HEK293 (cell line): Measurements from ENCODE around the gene SLC35F3.

ENCODE experiments used
- HOXC10 ChIP-seq: sonication (generic); formaldehyde crosslinking; IDR thresholded peaks from 2 replicates; pipeline ENCODE4 v1.8.1; 2023; ENCODE audit warnings: mild to moderate bottlenecking, missing genetic modification reagents
- KLF7 ChIP-seq: fragments of 450-650 bp; formaldehyde crosslinking; IDR thresholded peaks from 2 replicates; pipeline ENCODE4 v1.5.1; 2016; ENCODE audit warnings: missing biosample characterization, missing genetic modification characterization, borderline replicate concordance
- KLF9 ChIP-seq: fragments of 450-650 bp; formaldehyde crosslinking; IDR thresholded peaks from 2 replicates; pipeline ENCODE4 v1.5.1; 2016; ENCODE audit warnings: missing biosample characterization, missing genetic modification characterization, low read depth
- SALL2 ChIP-seq: fragments of 450-650 bp; formaldehyde crosslinking; IDR thresholded peaks from 2 replicates; pipeline ENCODE4 v1.5.0; 2017; ENCODE audit warnings: missing biosample characterization, mild to moderate bottlenecking, missing genetic modification characterization, borderline replicate concordance
- SP3 ChIP-seq: fragments of 450-650 bp; formaldehyde crosslinking; IDR thresholded peaks from 2 replicates; pipeline ENCODE4 v1.5.1; 2016; ENCODE audit warnings: missing biosample characterization, missing genetic modification characterization
- TRIM28 ChIP-seq: IDR thresholded peaks from 2 replicates; pipeline ENCODE4 v1.6.1; 2011; ENCODE audit warnings: low read length, control low read depth, borderline replicate concordance
- YY2 ChIP-seq: fragments of 450-650 bp; formaldehyde crosslinking; IDR thresholded peaks from 2 replicates; pipeline ENCODE4 v1.5.1; 2016; ENCODE audit warnings: missing biosample characterization, missing genetic modification characterization
- ZNF324 ChIP-seq: fragments of 450-650 bp; formaldehyde crosslinking; IDR thresholded peaks from 2 replicates; pipeline ENCODE4 v1.5.1; 2016; ENCODE audit warnings: missing biosample characterization, missing genetic modification characterization
- ZNF510 ChIP-seq: fragments of 450-650 bp; formaldehyde crosslinking; IDR thresholded peaks from 2 replicates; pipeline ENCODE4 v1.5.1; 2018; ENCODE audit warnings: mild to moderate bottlenecking, missing genetic modification characterization, missing biosample characterization; ENCODE audit not compliant: insufficient replicate concordance
- ZNF530 ChIP-seq: fragments of 450-650 bp; formaldehyde crosslinking; IDR thresholded peaks from 2 replicates; pipeline ENCODE4 v1.5.1; 2016; ENCODE audit warnings: low read depth, missing biosample characterization, missing genetic modification characterization
- ZNF596 ChIP-seq: fragments of 450-650 bp; IDR thresholded peaks from 2 replicates; pipeline ENCODE4 v1.5.0; 2018; ENCODE audit warnings: missing biosample characterization, mild to moderate bottlenecking, missing genetic modification characterization, moderate library complexity
- ZNF623 ChIP-seq: fragments of 450-650 bp; formaldehyde crosslinking; IDR thresholded peaks from 2 replicates; pipeline ENCODE4 v1.5.1; 2016; ENCODE audit warnings: missing biosample characterization, missing genetic modification characterization
- ZNF747 ChIP-seq: fragments of 450-650 bp; formaldehyde crosslinking; IDR thresholded peaks from 2 replicates; pipeline ENCODE4 v1.5.1; 2016; ENCODE audit warnings: missing biosample characterization, missing genetic modification characterization
- ZNF768 ChIP-seq: fragments of 450-650 bp; formaldehyde crosslinking; IDR thresholded peaks from 2 replicates; pipeline ENCODE4 v1.5.1; 2018; ENCODE audit warnings: missing biosample characterization, mild to moderate bottlenecking, missing genetic modification characterization
- ZNF792 ChIP-seq: fragments of 450-650 bp; formaldehyde crosslinking; IDR thresholded peaks from 2 replicates; pipeline ENCODE4 v1.5.1; 2016; ENCODE audit warnings: missing biosample characterization, missing genetic modification characterization
- ZSCAN23 ChIP-seq: fragments of 450-650 bp; formaldehyde crosslinking; IDR thresholded peaks from 2 replicates; pipeline ENCODE4 v1.5.1; 2016; ENCODE audit warnings: missing biosample characterization, missing genetic modification characterization
- ZXDB ChIP-seq: fragments of 450-650 bp; formaldehyde crosslinking; IDR thresholded peaks from 2 replicates; pipeline ENCODE4 v1.5.1; 2016; ENCODE audit warnings: missing biosample characterization, missing genetic modification characterization
- TF ChIP-seq, protein P1 (sequence below): fragments of 450-650 bp; formaldehyde crosslinking; IDR thresholded peaks from 2 replicates; pipeline ENCODE4 v1.5.1; 2016; ENCODE audit warnings: missing biosample characterization, missing genetic modification characterization
- TF ChIP-seq, protein P2 (sequence below): fragments of 450-650 bp; formaldehyde crosslinking; IDR thresholded peaks from 2 replicates; pipeline ENCODE4 v1.5.1; 2017; ENCODE audit warnings: missing biosample characterization, missing genetic modification characterization
- TF ChIP-seq, protein P3 (sequence below): fragments of 450-650 bp; formaldehyde crosslinking; conservative IDR thresholded peaks from 2 replicates; pipeline ENCODE4 v1.5.1; 2016; ENCODE audit warnings: low read depth, missing biosample characterization, missing genetic modification characterization
- TF ChIP-seq, protein P4 (sequence below): fragments of 450-650 bp; formaldehyde crosslinking; IDR thresholded peaks from 2 replicates; pipeline ENCODE4 v1.5.1; 2016; ENCODE audit warnings: missing biosample characterization, missing genetic modification characterization, borderline replicate concordance
- TF ChIP-seq, protein P5 (sequence below): fragments of 450-650 bp; formaldehyde crosslinking; optimal IDR thresholded peaks from 2 replicates; pipeline ENCODE3; 2016; ENCODE audit warnings: missing biosample characterization, mild to moderate bottlenecking, missing genetic modification characterization
- TF ChIP-seq, protein P6 (sequence below): fragments of 450-650 bp; formaldehyde crosslinking; IDR thresholded peaks from 2 replicates; pipeline ENCODE4 v1.5.1; 2017; ENCODE audit warnings: missing biosample characterization, missing genetic modification characterization
- TF ChIP-seq, protein P7 (sequence below): fragments of 450-650 bp; formaldehyde crosslinking; IDR thresholded peaks from 2 replicates; pipeline ENCODE4 v1.5.1; 2016; ENCODE audit warnings: missing biosample characterization, missing genetic modification characterization

SLC35F3 gene

DNA sequence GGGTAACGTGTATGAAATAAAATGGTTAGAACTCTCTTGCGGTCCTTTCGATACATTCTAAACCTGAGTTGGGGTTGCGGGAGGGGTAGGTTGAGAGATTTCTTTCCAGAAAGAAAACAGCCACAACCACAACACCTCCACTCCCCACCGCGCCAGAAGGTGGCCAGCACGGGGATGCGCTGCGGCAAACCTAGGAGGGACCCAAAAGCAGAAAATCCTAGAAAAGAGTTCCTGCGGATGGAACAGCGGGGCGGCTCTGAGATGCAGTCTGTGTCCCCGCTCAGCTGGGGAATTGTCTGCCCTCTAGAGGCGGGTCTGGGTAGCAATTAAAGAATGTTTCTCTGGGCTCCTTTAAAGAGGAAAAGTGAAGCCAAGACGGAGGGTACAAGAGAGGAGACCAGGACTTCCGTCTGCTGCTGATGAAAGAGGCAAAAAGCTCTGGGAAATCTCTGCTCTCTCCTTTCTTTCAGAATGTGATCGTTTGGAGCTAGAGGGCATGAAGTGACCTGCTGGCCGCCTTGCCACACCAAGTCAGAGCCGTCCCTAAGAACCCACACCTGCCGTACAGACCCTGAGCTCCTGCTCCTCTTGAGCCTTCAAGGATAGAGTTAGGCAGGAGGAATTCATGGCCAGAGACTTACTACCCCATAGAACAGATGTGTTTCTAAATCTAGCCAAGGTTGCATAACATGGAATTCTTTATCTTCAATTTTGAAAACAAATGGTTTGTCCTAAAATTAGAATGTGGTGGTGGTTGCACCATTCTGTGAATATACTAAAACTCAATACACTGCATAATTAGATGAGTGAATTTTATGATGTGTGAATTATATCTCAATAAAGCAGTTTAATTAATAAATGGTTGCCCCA lies 422.3 kb downstream of the SLC35F3 start (continued):
- TF ChIP-seq SP3: no peak
- TF ChIP-seq ZNF596 (tag by site-specific recombination): no peak
- TF ChIP-seq, protein P1, sequence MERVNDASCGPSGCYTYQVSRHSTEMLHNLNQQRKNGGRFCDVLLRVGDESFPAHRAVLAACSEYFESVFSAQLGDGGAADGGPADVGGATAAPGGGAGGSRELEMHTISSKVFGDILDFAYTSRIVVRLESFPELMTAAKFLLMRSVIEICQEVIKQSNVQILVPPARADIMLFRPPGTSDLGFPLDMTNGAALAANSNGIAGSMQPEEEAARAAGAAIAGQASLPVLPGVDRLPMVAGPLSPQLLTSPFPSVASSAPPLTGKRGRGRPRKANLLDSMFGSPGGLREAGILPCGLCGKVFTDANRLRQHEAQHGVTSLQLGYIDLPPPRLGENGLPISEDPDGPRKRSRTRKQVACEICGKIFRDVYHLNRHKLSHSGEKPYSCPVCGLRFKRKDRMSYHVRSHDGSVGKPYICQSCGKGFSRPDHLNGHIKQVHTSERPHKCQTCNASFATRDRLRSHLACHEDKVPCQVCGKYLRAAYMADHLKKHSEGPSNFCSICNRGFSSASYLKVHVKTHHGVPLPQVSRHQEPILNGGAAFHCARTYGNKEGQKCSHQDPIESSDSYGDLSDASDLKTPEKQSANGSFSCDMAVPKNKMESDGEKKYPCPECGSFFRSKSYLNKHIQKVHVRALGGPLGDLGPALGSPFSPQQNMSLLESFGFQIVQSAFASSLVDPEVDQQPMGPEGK (tag by site-specific recombination): no peak
- TF ChIP-seq ZNF510 (tag by site-specific recombination): no peak
- TF ChIP-seq ZNF623 (tag by site-specific recombination): no peak
- TF ChIP-seq KLF9 (tag by site-specific recombination): no peak
- TF ChIP-seq, protein P2, sequence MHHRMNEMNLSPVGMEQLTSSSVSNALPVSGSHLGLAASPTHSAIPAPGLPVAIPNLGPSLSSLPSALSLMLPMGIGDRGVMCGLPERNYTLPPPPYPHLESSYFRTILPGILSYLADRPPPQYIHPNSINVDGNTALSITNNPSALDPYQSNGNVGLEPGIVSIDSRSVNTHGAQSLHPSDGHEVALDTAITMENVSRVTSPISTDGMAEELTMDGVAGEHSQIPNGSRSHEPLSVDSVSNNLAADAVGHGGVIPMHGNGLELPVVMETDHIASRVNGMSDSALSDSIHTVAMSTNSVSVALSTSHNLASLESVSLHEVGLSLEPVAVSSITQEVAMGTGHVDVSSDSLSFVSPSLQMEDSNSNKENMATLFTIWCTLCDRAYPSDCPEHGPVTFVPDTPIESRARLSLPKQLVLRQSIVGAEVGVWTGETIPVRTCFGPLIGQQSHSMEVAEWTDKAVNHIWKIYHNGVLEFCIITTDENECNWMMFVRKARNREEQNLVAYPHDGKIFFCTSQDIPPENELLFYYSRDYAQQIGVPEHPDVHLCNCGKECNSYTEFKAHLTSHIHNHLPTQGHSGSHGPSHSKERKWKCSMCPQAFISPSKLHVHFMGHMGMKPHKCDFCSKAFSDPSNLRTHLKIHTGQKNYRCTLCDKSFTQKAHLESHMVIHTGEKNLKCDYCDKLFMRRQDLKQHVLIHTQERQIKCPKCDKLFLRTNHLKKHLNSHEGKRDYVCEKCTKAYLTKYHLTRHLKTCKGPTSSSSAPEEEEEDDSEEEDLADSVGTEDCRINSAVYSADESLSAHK: no peak
- TF ChIP-seq ZSCAN23 (tag by site-specific recombination): no peak
- no peak for TF ChIP-seq ZXDB (tag by site-specific recombination)
- TF ChIP-seq HOXC10 (CRISPR knock-in tag): no peak
- TF ChIP-seq TRIM28: peak; percentile 69; the same call in 1 of the 2 replicates
- TF ChIP-seq, protein P3, sequence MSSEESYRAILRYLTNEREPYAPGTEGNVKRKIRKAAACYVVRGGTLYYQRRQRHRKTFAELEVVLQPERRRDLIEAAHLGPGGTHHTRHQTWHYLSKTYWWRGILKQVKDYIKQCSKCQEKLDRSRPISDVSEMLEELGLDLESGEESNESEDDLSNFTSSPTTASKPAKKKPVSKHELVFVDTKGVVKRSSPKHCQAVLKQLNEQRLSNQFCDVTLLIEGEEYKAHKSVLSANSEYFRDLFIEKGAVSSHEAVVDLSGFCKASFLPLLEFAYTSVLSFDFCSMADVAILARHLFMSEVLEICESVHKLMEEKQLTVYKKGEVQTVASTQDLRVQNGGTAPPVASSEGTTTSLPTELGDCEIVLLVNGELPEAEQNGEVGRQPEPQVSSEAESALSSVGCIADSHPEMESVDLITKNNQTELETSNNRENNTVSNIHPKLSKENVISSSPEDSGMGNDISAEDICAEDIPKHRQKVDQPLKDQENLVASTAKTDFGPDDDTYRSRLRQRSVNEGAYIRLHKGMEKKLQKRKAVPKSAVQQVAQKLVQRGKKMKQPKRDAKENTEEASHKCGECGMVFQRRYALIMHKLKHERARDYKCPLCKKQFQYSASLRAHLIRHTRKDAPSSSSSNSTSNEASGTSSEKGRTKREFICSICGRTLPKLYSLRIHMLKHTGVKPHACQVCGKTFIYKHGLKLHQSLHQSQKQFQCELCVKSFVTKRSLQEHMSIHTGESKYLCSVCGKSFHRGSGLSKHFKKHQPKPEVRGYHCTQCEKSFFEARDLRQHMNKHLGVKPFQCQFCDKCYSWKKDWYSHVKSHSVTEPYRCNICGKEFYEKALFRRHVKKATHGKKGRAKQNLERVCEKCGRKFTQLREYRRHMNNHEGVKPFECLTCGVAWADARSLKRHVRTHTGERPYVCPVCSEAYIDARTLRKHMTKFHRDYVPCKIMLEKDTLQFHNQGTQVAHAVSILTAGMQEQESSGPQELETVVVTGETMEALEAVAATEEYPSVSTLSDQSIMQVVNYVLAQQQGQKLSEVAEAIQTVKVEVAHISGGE (tag by site-specific recombination): peak; percentile 42; the same call in 1 of the 2 replicates
- TF ChIP-seq, protein P4, sequence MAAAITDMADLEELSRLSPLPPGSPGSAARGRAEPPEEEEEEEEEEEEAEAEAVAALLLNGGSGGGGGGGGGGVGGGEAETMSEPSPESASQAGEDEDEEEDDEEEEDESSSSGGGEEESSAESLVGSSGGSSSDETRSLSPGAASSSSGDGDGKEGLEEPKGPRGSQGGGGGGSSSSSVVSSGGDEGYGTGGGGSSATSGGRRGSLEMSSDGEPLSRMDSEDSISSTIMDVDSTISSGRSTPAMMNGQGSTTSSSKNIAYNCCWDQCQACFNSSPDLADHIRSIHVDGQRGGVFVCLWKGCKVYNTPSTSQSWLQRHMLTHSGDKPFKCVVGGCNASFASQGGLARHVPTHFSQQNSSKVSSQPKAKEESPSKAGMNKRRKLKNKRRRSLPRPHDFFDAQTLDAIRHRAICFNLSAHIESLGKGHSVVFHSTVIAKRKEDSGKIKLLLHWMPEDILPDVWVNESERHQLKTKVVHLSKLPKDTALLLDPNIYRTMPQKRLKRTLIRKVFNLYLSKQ (tag by site-specific recombination): no peak
- no peak for TF ChIP-seq ZNF530 (tag by site-specific recombination)
- no peak; the same call in 1 of the 2 replicates for TF ChIP-seq ZNF324
- TF ChIP-seq SALL2 (tag by site-specific recombination): no peak
- no peak for TF ChIP-seq ZNF792 (tag by site-specific recombination)
- TF ChIP-seq YY2 (tag by site-specific recombination): no peak
- TF ChIP-seq, protein P5, sequence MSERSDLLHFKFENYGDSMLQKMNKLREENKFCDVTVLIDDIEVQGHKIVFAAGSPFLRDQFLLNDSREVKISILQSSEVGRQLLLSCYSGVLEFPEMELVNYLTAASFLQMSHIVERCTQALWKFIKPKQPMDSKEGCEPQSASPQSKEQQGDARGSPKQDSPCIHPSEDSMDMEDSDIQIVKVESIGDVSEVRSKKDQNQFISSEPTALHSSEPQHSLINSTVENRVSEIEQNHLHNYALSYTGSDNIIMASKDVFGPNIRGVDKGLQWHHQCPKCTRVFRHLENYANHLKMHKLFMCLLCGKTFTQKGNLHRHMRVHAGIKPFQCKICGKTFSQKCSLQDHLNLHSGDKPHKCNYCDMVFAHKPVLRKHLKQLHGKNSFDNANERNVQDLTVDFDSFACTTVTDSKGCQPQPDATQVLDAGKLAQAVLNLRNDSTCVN (tag by site-specific recombination): no peak
- no peak for TF ChIP-seq ZNF768 (tag by site-specific recombination)
- no peak for TF ChIP-seq ZNF747
- no peak for TF ChIP-seq KLF7 (tag by site-specific recombination)
- TF ChIP-seq, protein P6, sequence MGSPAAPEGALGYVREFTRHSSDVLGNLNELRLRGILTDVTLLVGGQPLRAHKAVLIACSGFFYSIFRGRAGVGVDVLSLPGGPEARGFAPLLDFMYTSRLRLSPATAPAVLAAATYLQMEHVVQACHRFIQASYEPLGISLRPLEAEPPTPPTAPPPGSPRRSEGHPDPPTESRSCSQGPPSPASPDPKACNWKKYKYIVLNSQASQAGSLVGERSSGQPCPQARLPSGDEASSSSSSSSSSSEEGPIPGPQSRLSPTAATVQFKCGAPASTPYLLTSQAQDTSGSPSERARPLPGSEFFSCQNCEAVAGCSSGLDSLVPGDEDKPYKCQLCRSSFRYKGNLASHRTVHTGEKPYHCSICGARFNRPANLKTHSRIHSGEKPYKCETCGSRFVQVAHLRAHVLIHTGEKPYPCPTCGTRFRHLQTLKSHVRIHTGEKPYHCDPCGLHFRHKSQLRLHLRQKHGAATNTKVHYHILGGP (tag by site-specific recombination): no peak
- TF ChIP-seq, protein P7, sequence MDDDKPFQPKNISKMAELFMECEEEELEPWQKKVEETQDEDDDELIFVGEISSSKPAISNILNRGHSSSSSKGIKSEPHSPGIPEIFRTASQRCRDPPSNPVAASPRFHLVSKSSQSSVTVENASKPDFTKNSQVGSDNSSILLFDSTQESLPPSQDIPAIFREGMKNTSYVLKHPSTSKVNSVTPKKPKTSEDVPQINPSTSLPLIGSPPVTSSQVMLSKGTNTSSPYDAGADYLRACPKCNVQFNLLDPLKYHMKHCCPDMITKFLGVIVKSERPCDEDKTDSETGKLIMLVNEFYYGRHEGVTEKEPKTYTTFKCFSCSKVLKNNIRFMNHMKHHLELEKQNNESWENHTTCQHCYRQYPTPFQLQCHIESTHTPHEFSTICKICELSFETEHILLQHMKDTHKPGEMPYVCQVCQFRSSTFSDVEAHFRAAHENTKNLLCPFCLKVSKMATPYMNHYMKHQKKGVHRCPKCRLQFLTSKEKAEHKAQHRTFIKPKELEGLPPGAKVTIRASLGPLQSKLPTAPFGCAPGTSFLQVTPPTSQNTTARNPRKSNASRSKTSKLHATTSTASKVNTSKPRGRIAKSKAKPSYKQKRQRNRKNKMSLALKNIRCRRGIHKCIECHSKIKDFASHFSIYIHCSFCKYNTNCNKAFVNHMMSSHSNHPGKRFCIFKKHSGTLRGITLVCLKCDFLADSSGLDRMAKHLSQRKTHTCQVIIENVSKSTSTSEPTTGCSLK (tag by site-specific recombination): no peak
